ENCODE results near the gene OR10AD1.
"Not testable (repeated sequence)": the region's sequence is repeated elsewhere in the genome, so short reads cannot be mapped to it uniquely, and the experiment has no call there.

OR10AD1 gene

DNA sequence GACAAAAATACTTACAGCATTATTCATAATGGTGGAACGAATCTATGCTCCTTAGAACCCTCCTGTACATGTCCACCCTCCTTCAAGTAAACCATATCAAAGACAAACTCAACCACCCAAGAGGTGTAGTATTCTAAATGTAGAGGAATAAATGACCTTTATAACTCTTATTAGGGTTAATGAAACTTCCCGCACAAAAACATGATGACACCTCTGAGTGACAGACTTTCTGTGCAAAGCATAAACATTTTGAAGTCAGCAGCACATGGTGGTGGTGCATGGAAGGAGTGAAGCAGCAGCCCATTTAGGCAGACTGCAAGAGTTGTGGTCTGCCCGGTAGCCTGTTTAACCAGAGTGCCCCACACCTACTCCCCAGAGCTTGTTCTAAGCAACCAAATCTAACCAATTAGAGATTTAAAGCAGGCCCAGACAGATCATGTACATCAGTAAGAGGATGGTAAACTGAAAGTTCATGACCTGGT is 45.2 kb downstream of the OR10AD1 start:
- no peak for DNase-seq

- peak; percentile 97 for DNase-seq
These were observed 45.8 kb downstream of the OR10AD1 start, which contains the start of gene ASB8 for GRCh38 chr12:48157018-48157888. TSS of gene ASB8 (minus strand) at chr12:48157515. CDS start at chr12:48153496, 4,019 bp downstream.

- no peak for DNase-seq
These were observed 46.5 kb downstream of the OR10AD1 start for GRCh38 chr12:48156652-48157017.

DNA sequence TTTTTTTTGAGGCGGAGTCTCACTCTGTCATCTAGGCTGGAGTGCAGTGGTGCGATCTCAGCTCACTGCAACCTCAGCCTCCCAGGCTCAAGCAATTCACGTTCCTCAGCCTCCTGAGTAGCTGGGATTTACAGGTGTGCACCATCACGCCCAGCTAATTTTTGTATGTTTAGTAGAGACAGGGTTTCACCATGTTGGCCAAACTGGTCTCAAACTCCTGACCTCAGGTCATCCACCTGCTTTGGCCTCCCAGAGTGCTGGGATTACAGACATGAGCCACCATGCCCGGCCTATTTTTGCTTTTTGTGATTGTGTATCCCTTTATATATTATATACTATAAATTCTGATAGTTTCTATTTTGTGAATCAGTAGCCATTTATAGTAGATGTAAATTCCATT is 47.3 kb downstream of the OR10AD1 start:
- not testable (repeated sequence) for DNase-seq
